ENCODE measurements around the gene FGD1. TPM values are rescaled to one million over a fixed set of nuclear protein-coding genes. Genes with fewer than 3 reads are reported as not detected.

FGD1 gene
- polyA plus RNA-seq, 6 donors from 2014 or later, result 0.50 to 0.95 (median 0.79) TPM

DNA sequence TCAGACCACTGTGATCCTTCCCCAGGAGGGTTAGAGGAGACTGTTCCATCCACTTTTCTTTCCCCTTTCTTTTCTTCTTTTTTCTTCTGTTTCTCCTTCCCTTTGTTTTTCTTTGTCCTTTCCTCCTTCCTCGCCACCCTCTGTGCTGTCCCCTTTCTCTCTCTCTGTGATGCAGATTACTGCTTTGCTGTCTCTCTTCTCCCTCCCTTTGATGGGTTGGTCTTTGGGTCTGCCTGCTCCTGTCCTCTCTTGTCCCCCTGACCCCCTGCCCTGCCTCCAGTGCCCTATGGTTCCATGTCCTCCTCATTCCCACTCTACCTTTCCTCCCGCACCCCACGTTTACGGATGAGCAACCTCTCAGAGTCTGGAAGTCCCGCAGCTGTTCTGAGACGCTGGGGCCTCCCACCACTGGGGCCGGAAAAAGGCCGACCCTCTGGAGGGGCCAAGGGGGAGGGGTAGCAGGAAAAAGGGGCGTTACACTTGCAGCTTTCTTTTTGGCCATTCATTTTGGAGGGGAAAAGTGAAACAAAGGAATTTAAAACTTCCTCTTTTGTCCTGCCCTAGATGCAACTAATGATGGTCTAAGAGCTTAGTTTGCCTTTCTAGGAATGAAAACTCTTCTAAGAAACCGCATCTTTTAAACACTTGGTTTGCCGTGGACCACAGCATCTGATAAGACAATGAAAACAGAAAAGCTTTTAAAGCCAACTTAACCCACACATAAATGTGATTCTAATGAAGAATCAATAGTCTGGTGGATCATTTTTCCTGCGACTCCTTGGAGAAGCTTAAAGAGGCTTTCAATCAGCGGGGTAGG lies 80.3 kb downstream of the FGD1 start:
- Mint-ChIP-seq H3K27ac (no peak overlapping the region), H3K36me3 (peaks cover 0 to 5% of the 10 kb centered on the region in 2 donors), H3K27me3 (peaks cover 18 to 41% (median 40%) of the 10 kb centered on the region in 3 donors), H3K9me3 (peaks cover 0 to 5% (median 0%) of the 10 kb centered on the region in 7 donors), H3K4me3 (no peak overlapping the region), H3K4me1 (peaks cover 0 to 3% (median 0%) of the 10 kb centered on the region in 3 donors)
- no peak for DNase-seq
- no peak for ATAC-seq (ENCODE audit: low read depth in 2 of 2)

DNA sequence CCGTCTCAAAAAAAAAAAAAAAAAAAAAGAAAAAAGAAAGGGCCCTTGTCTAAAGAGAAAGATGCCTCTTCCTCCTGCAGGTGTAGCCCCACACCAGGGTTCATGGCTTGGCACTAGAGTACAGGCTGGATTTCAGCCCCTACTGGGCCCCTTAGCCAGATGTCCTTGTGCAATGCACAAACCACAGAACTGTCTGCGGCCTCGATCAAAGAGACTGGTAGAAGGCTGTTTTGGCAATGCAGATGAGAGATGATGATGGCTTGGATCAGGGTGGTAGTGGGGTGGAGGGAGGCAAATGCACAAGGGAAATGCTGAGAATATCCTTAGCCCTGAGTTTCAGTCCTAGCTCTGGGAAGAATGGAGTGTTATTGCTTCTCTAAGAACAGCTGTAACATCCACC lies 82.3 kb downstream of the FGD1 start:
- H3K4me3 Mint-ChIP-seq, result no peak overlapping the region
- no peak overlapping the region for H3K27ac Mint-ChIP-seq
- peaks cover 0 to 3% (median 0%) of the 10 kb centered on the region in 3 donors for H3K4me1 Mint-ChIP-seq
- no peak for DNase-seq
- H3K9me3 Mint-ChIP-seq, result peaks cover 0 to 5% (median 0%) of the 10 kb centered on the region in 7 donors
- peaks cover 15 to 24% (median 22%) of the 10 kb centered on the region in 3 donors for H3K27me3 Mint-ChIP-seq
- H3K36me3 Mint-ChIP-seq, result peaks cover 0 to 5% of the 10 kb centered on the region in 2 donors
- no peak for ATAC-seq (ENCODE audit: low read depth in 2 of 2)

DNA sequence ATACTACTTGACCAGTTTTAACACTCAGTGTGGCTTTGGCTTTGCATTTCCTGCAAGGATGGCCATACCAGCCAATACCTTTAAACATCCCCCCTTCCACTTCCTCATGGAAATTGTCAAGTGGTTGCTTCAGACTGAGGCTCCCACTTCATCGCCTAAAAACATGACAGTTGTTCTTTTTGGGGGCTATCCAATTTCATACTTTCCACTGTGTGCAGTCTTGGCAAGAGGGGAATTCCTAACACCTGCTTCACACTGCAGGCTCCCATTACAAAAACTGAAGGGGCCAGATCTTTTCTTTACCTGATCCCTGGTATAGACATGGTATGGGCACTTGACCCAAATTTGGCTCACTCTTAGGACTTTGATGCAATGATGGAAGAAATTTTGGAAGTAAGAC lies 84.3 kb downstream of the FGD1 start:
- peaks cover 11 to 16% (median 11%) of the 10 kb centered on the region in 3 donors for H3K27me3 Mint-ChIP-seq
- no peak overlapping the region for H3K4me3 Mint-ChIP-seq
- DNase-seq, result no peak
- H3K27ac Mint-ChIP-seq, result no peak overlapping the region
- peaks cover 0 to 4% (median 0%) of the 10 kb centered on the region in 3 donors for H3K4me1 Mint-ChIP-seq
- ATAC-seq (ENCODE audit: low read depth in 2 of 2), result no peak
- H3K9me3 Mint-ChIP-seq, result peaks cover 0 to 5% (median 0%) of the 10 kb centered on the region in 7 donors
- H3K36me3 Mint-ChIP-seq, result peaks cover 0 to 5% of the 10 kb centered on the region in 2 donors

DNA sequence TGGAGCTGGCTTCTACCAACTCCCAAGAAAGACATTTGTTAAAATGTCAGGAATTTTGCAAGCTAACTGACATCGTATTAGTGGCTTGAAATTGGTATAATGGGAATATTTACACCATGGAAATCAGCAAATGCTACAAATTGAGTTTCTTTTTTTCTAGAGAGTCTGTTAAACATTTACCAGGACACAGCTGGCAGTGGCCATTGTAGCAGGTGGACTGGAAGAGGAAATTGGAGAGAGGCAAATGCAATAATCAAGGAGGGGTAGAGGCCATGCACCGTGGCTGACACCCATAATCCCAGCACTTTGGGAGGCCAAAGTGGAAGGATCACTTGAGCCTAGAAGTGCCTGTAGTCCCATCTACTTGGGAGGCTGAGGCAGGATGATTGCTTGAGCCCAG lies 88.8 kb downstream of the FGD1 start:
- Mint-ChIP-seq H3K27me3 (peaks cover 0 to 14% (median under 1%) of the 10 kb centered on the region in 3 donors), H3K27ac (no peak overlapping the region), H3K4me1 (peaks cover 0 to 2% (median 0%) of the 10 kb centered on the region in 3 donors), H3K36me3 (no peaks in the 10 kb centered on the region), H3K9me3 (no peaks in the 10 kb centered on the region), H3K4me3 (no peak overlapping the region)
- no peak for ATAC-seq (ENCODE audit: low read depth in 2 of 2)
- DNase-seq, result no peak

DNA sequence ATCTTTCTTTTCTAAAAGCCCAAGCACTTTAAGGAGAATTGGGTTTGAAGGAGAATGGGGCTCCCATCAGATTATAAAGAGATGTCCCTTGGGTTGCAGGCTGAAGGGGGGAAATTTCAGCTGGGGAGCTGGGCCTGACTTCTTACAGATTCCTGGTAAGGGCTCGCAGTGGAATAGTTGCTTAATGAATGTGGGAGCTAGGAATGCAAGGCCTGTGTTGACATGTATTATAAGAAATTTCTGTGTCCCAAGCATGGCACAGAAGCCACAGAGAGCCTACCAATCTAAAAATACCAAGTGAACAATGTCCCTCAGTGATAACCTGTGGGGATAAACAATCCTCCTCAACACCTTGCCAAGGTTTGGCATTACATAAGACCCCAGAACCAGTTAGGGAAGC lies 98.9 kb downstream of the FGD1 start:
- Mint-ChIP-seq H3K9me3 (peaks cover 0 to 5% (median 0%) of the 10 kb centered on the region in 7 donors), H3K4me1 (no peaks in the 10 kb centered on the region), H3K4me3 (no peak overlapping the region), H3K27ac (no peak overlapping the region), H3K36me3 (no peaks in the 10 kb centered on the region), H3K27me3 (peaks cover 6 to 8% (median 7%) of the 10 kb centered on the region in 3 donors)
- DNase-seq (no peak), ATAC-seq (ENCODE audit: low read depth in 2 of 2) (no peak)

Other genes with a start within 250 kb of the FGD1 start
- under 1 TPM in 4 of 6 donors, not detected in 2; 0.34 to 0.60 (median 0.41) TPM for gene WNK3, start 138.2 kb downstream of the FGD1 start, polyA plus RNA-seq (ENCODE audit: low read depth in 6 of 6)
- gene TSR2, start 55.8 kb downstream of the FGD1 start, polyA plus RNA-seq (ENCODE audit: low read depth in 6 of 6), result 10 to 100 TPM; 63.7 to 91.9 (median 71.3) TPM
- gene GNL3L, start 34.0 kb upstream of the FGD1 start, polyA plus RNA-seq (ENCODE audit: low read depth in 6 of 6), result 10 to 100 TPM; 15.1 to 35.4 (median 27.4) TPM